ENCODE data around the gene PHLDA3. TPM values are rescaled to one million over a fixed set of nuclear protein-coding genes. Genes with fewer than 3 reads are reported as not detected.

PHLDA3 gene
- total and polyA plus RNA-seq, 2 of the 13 experiments (the other 11 are each of a cell fraction or from before 2014, with no cell fraction given), result 16.7 to 33.6 TPM

DNA sequence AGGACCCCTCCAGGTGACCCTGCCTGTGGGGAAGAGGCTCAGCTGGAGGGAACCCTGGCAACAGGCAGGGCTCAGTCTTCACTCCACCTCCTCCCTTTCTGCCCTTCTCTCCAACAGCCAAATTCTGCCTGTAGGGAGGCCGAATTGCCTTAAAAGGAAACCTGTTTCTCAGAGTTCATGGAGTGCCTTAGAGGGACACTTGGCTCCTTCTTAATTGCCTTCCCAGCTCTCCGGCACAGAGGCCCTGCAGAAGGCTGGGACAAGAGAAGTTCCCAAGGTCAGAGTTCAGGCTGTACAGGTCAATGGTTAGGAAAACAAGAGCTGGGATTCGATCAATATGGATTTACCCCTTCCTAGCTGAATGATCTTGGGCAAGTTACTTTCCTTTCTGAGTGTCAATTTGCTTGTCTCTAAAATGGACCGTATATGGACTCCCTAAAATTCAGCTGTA is 31.7 kb upstream of the PHLDA3 start (continued):
- TF ChIP-seq CSRNP1 (CRISPR knock-in tag; IDR thresholded peaks at IDR 0.05) (no peak), TSC22D2 (CRISPR knock-in tag; IDR thresholded peaks at IDR 0.05; ENCODE audit: borderline replicate concordance) (no peak), ELF4 (CRISPR knock-in tag; IDR thresholded peaks at IDR 0.05; ENCODE audit: borderline replicate concordance) (no peak), NR2F1 (CRISPR knock-in tag; IDR thresholded peaks at IDR 0.05) (peak; percentile 83 to 94), HMG20A (CRISPR knock-in tag; IDR thresholded peaks at IDR 0.05; ENCODE audit: borderline replicate concordance) (peak; percentile 59; the same call in 1 of the 2 replicates), YY1 (IDR thresholded peaks at IDR 0.05; ENCODE audit: insufficient read depth, insufficient replicate concordance, low read depth, low read length) (no peak), NR2F6 (IDR thresholded peaks at IDR 0.05) (peak; percentile 94), NR2F6 (CRISPR knock-in tag; IDR thresholded peaks at IDR 0.05) (peak; percentile 88), SIX1 (CRISPR knock-in tag; IDR thresholded peaks at IDR 0.05; ENCODE audit: borderline replicate concordance) (no peak), ZMYM3 (CRISPR knock-in tag; IDR thresholded peaks at IDR 0.05) (peak; percentile 83), MIER3 (CRISPR knock-in tag; IDR thresholded peaks at IDR 0.05; ENCODE audit: borderline replicate concordance) (no peak), ZNF710 (CRISPR knock-in tag; IDR thresholded peaks at IDR 0.05; ENCODE audit: borderline replicate concordance) (no peak), MBNL3 (CRISPR knock-in tag; conservative IDR thresholded peaks at IDR 0.05) (no peak), ZNF879 (CRISPR knock-in tag; IDR thresholded peaks at IDR 0.05) (no peak)
- TF ChIP-seq, protein P1, sequence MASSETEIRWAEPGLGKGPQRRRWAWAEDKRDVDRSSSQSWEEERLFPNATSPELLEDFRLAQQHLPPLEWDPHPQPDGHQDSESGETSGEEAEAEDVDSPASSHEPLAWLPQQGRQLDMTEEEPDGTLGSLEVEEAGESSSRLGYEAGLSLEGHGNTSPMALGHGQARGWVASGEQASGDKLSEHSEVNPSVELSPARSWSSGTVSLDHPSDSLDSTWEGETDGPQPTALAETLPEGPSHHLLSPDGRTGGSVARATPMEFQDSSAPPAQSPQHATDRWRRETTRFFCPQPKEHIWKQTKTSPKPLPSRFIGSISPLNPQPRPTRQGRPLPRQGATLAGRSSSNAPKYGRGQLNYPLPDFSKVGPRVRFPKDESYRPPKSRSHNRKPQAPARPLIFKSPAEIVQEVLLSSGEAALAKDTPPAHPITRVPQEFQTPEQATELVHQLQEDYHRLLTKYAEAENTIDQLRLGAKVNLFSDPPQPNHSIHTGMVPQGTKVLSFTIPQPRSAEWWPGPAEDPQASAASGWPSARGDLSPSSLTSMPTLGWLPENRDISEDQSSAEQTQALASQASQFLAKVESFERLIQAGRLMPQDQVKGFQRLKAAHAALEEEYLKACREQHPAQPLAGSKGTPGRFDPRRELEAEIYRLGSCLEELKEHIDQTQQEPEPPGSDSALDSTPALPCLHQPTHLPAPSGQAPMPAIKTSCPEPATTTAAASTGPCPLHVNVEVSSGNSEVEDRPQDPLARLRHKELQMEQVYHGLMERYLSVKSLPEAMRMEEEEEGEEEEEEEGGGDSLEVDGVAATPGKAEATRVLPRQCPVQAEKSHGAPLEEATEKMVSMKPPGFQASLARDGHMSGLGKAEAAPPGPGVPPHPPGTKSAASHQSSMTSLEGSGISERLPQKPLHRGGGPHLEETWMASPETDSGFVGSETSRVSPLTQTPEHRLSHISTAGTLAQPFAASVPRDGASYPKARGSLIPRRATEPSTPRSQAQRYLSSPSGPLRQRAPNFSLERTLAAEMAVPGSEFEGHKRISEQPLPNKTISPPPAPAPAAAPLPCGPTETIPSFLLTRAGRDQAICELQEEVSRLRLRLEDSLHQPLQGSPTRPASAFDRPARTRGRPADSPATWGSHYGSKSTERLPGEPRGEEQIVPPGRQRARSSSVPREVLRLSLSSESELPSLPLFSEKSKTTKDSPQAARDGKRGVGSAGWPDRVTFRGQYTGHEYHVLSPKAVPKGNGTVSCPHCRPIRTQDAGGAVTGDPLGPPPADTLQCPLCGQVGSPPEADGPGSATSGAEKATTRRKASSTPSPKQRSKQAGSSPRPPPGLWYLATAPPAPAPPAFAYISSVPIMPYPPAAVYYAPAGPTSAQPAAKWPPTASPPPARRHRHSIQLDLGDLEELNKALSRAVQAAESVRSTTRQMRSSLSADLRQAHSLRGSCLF (CRISPR knock-in tag; IDR thresholded peaks at IDR 0.05; ENCODE audit: borderline replicate concordance), result no peak
- TF ChIP-seq, protein P2, sequence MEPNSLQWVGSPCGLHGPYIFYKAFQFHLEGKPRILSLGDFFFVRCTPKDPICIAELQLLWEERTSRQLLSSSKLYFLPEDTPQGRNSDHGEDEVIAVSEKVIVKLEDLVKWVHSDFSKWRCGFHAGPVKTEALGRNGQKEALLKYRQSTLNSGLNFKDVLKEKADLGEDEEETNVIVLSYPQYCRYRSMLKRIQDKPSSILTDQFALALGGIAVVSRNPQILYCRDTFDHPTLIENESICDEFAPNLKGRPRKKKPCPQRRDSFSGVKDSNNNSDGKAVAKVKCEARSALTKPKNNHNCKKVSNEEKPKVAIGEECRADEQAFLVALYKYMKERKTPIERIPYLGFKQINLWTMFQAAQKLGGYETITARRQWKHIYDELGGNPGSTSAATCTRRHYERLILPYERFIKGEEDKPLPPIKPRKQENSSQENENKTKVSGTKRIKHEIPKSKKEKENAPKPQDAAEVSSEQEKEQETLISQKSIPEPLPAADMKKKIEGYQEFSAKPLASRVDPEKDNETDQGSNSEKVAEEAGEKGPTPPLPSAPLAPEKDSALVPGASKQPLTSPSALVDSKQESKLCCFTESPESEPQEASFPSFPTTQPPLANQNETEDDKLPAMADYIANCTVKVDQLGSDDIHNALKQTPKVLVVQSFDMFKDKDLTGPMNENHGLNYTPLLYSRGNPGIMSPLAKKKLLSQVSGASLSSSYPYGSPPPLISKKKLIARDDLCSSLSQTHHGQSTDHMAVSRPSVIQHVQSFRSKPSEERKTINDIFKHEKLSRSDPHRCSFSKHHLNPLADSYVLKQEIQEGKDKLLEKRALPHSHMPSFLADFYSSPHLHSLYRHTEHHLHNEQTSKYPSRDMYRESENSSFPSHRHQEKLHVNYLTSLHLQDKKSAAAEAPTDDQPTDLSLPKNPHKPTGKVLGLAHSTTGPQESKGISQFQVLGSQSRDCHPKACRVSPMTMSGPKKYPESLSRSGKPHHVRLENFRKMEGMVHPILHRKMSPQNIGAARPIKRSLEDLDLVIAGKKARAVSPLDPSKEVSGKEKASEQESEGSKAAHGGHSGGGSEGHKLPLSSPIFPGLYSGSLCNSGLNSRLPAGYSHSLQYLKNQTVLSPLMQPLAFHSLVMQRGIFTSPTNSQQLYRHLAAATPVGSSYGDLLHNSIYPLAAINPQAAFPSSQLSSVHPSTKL (CRISPR knock-in tag; IDR thresholded peaks at IDR 0.05), result peak; percentile 38
